Calu3 (cell line): ENCODE results near the gene PUDP. TPM values are rescaled to one million over a fixed set of nuclear protein-coding genes. Genes with fewer than 3 reads are reported as not detected.

ENCODE experiments used
- BruUV-seq: library from RNA; stranded (reverse); fragments of 400-500 nt; replicated peaks from 2 replicates; lab custom pipeline; 2021; lab: Mats Ljungman, UMichigan
- CTCF ChIA-PET: fragments of 300-600 bp; sonication (Branson Sonifier 250); formaldehyde crosslinking; loops from one replicate; lab custom pipeline; 2022; ENCODE audit warnings: antibody characterized with exemption; lab: Charles Lee
- DNase-seq: peaks from one replicate; pipeline ENCODE4 v3.0.0; 2022
- H3K27ac Mint-ChIP-seq: one replicate; pipeline ENCODE4 v1.8.0; 2022; ENCODE audit warnings: mixed read lengths; ENCODE audit not compliant: unreplicated experiment
- H3K27me3 Mint-ChIP-seq: one replicate; pipeline ENCODE4 v1.8.0; 2022; ENCODE audit warnings: mixed read lengths; ENCODE audit not compliant: unreplicated experiment
- H3K36me3 Mint-ChIP-seq: one replicate; pipeline ENCODE4 v1.8.0; 2022; ENCODE audit warnings: mild to moderate bottlenecking, moderate library complexity, mixed read lengths; ENCODE audit not compliant: insufficient read depth, unreplicated experiment
- H3K4me1 Mint-ChIP-seq: one replicate; pipeline ENCODE4 v1.8.0; 2022; ENCODE audit warnings: mild to moderate bottlenecking, low read depth, mixed read lengths; ENCODE audit not compliant: unreplicated experiment
- H3K4me3 Mint-ChIP-seq: one replicate; pipeline ENCODE4 v1.8.0; 2022; ENCODE audit warnings: mild to moderate bottlenecking, low read depth, moderate library complexity, mixed read lengths; ENCODE audit not compliant: unreplicated experiment
- H3K9me3 Mint-ChIP-seq: one replicate; pipeline ENCODE4 v1.8.0; 2022; ENCODE audit warnings: low read depth, mixed read lengths; ENCODE audit not compliant: unreplicated experiment
- intact Hi-C: fragments of 100-400 bp; cut with micrococcal nuclease; formaldehyde crosslinking; loops from one replicate; pipeline ENCODE4 v1.10.0; 2022; ENCODE audit not compliant: unreplicated experiment
- total RNA-seq: library from RNA; stranded (reverse); gene quantifications from 2 replicates; pipeline ENCODE4 v1.2.3, GENCODE V29; 2022
- TF ChIP-seq, protein P1 (sequence below): fragments of 200-600 bp; IDR thresholded peaks from one replicate; pipeline ENCODE4 v1.8.0; 2022; ENCODE audit warnings: antibody characterized with exemption; ENCODE audit not compliant: unreplicated experiment

The PUDP gene
- total RNA-seq, 1 experiment from 2014 or later = 30.6 TPM

- Mint-ChIP-seq H3K4me3 (no peak overlapping the region), H3K27ac (no peak overlapping the region), H3K4me1 (no peaks in the 10 kb centered on the region), H3K27me3 (no peaks in the 10 kb centered on the region), H3K9me3 (no peaks in the 10 kb centered on the region), H3K36me3 (peaks cover 4% of the 10 kb centered on the region)
- CTCF ChIA-PET = no interaction called here
- BruUV-seq = no TSS peak
- TF ChIP-seq, protein P1, sequence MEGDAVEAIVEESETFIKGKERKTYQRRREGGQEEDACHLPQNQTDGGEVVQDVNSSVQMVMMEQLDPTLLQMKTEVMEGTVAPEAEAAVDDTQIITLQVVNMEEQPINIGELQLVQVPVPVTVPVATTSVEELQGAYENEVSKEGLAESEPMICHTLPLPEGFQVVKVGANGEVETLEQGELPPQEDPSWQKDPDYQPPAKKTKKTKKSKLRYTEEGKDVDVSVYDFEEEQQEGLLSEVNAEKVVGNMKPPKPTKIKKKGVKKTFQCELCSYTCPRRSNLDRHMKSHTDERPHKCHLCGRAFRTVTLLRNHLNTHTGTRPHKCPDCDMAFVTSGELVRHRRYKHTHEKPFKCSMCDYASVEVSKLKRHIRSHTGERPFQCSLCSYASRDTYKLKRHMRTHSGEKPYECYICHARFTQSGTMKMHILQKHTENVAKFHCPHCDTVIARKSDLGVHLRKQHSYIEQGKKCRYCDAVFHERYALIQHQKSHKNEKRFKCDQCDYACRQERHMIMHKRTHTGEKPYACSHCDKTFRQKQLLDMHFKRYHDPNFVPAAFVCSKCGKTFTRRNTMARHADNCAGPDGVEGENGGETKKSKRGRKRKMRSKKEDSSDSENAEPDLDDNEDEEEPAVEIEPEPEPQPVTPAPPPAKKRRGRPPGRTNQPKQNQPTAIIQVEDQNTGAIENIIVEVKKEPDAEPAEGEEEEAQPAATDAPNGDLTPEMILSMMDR = no peak
- intact Hi-C loops = no loop called here
- DNase-seq = no peak
Observed at GRCh38 chrX:7074148-7074907, 73.6 kb downstream of the PUDP start.

- CTCF ChIA-PET = no interaction called here
- no peak overlapping the region for H3K27ac Mint-ChIP-seq
- intact Hi-C loops = no loop called here
- H3K36me3 Mint-ChIP-seq = peaks cover 10% of the 10 kb centered on the region
- H3K4me3 Mint-ChIP-seq = no peak overlapping the region
- no peaks in the 10 kb centered on the region for H3K27me3 Mint-ChIP-seq
- no TSS peak for BruUV-seq
- H3K4me1 Mint-ChIP-seq = no peaks in the 10 kb centered on the region
- H3K9me3 Mint-ChIP-seq = no peaks in the 10 kb centered on the region
- DNase-seq = no peak
- TF ChIP-seq, protein P1 = no peak
Observed at GRCh38 chrX:7073336-7073735, 74.6 kb downstream of the PUDP start.

DNA sequence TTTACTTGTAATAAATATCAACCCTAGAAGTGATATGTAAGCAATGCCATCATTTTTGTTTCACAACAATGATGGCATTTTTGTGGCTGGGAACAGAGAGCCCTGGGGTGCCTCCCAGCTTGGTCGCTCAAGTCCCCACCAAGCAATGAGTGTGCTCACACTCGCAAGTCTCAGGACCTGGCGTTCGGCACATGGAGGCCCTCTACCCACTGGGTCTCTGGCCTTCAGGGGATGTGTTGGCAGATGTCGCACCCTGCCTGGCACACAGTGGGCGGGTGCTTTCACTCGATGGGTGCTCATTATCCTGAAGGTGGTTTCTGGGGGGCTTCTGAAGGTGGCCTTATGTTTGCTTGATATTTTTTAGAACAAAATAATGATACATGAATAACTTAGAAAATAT is 75.1 kb downstream of the PUDP start:
- H3K4me1 Mint-ChIP-seq = no peaks in the 10 kb centered on the region
- TF ChIP-seq, protein P1 = no peak
- intact Hi-C loops = no loop called here
- no peak for DNase-seq
- peaks cover 10% of the 10 kb centered on the region for H3K36me3 Mint-ChIP-seq
- H3K4me3 Mint-ChIP-seq = no peak overlapping the region
- H3K27ac Mint-ChIP-seq = no peak overlapping the region
- H3K9me3 Mint-ChIP-seq = no peaks in the 10 kb centered on the region
- H3K27me3 Mint-ChIP-seq = no peaks in the 10 kb centered on the region
- CTCF ChIA-PET = no interaction called here
- no TSS peak for BruUV-seq

DNA sequence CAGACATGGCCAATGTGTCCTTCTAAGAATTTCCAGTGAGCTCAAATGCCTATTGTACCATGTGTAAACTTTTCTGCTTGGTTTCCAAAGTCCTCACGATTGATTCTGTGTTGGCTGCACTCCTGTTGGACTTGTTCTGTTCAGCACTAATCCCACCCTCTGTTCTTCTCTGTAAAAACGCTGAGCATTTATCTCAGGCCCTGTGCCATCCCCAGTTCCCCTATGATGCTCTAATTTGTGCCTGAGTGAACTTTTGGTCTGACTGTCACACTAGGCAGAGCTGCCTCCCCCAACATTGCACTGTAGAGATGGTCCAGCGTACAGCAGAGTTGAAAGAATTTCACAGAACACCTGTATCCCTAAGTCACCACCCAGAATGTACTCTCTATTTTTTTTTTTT is 76.6 kb downstream of the PUDP start:
- no peak overlapping the region for H3K4me3 Mint-ChIP-seq
- CTCF ChIA-PET = no interaction called here
- no peaks in the 10 kb centered on the region for H3K9me3 Mint-ChIP-seq
- no peak overlapping the region for H3K27ac Mint-ChIP-seq
- H3K36me3 Mint-ChIP-seq = peaks cover 10% of the 10 kb centered on the region
- BruUV-seq = no TSS peak
- DNase-seq = no peak
- intact Hi-C loops = no loop called here
- H3K4me1 Mint-ChIP-seq = no peaks in the 10 kb centered on the region
- TF ChIP-seq, protein P1 = no peak
- no peaks in the 10 kb centered on the region for H3K27me3 Mint-ChIP-seq
